ENCODE measurements around the gene ATP6V1C2. TPM values are rescaled to one million over a fixed set of nuclear protein-coding genes. Genes with fewer than 3 reads are reported as not detected.

Gene ATP6V1C2
- total RNA-seq, 3 donors from 2014 or later (not counting 1 experiment from before 2014, with no cell fraction given): 0.92 TPM; not detected in 2

GRCh38 chr2:10775021-10775780 lies 53.8 kb downstream of the ATP6V1C2 start:
- no peak for DNase-seq
- no peaks in the 10 kb centered on the region for H3K4me1 Mint-ChIP-seq
- intact Hi-C loops (cut with micrococcal nuclease): no loop called here
- H3K36me3 ChIP-seq (ENCODE audit: control insufficient read depth, insufficient read depth, low read length): peaks cover 10% of the 10 kb centered on the region
- no peaks in the 10 kb centered on the region for H3K36me3 Mint-ChIP-seq
- no peak overlapping the region for H3K4me3 ChIP-seq (ENCODE audit: low read length)
- no peak overlapping the region for H3K4me3 Mint-ChIP-seq
- TF ChIP-seq, protein P1, sequence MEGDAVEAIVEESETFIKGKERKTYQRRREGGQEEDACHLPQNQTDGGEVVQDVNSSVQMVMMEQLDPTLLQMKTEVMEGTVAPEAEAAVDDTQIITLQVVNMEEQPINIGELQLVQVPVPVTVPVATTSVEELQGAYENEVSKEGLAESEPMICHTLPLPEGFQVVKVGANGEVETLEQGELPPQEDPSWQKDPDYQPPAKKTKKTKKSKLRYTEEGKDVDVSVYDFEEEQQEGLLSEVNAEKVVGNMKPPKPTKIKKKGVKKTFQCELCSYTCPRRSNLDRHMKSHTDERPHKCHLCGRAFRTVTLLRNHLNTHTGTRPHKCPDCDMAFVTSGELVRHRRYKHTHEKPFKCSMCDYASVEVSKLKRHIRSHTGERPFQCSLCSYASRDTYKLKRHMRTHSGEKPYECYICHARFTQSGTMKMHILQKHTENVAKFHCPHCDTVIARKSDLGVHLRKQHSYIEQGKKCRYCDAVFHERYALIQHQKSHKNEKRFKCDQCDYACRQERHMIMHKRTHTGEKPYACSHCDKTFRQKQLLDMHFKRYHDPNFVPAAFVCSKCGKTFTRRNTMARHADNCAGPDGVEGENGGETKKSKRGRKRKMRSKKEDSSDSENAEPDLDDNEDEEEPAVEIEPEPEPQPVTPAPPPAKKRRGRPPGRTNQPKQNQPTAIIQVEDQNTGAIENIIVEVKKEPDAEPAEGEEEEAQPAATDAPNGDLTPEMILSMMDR (IDR thresholded peaks at IDR 0.05): no peak
- H3K9me3 ChIP-seq (ENCODE audit: control insufficient read depth, insufficient read depth, low read length): no peaks in the 10 kb centered on the region
- no peak overlapping the region for H3K27ac ChIP-seq (ENCODE audit: low read length)
- no peak overlapping the region for H3K27ac Mint-ChIP-seq
- H3K27me3 ChIP-seq (ENCODE audit: control insufficient read depth, insufficient read depth, low read length): no peaks in the 10 kb centered on the region
- no peak for ATAC-seq
- H3K9me3 Mint-ChIP-seq: no peaks in the 10 kb centered on the region
- H3K4me1 ChIP-seq (ENCODE audit: control insufficient read depth, insufficient read depth, low read length): no peaks in the 10 kb centered on the region
- WGBS (ENCODE audit: insufficient coverage): 87% methylated on average over 22 of the region's 23 CpGs
- no peaks in the 10 kb centered on the region for H3K27me3 Mint-ChIP-seq (ENCODE audit: low read depth in 2 of 2)

- TF ChIP-seq, protein P1 (IDR thresholded peaks at IDR 0.05): no peak
- Histone ChIP-seq H3K4me3 (ENCODE audit: low read length) (no peak overlapping the region), H3K27me3 (ENCODE audit: control insufficient read depth, insufficient read depth, low read length) (no peaks in the 10 kb centered on the region), H3K9me3 (ENCODE audit: control insufficient read depth, insufficient read depth, low read length) (no peaks in the 10 kb centered on the region), H3K27ac (ENCODE audit: low read length) (no peak overlapping the region), H3K4me1 (ENCODE audit: control insufficient read depth, insufficient read depth, low read length) (no peaks in the 10 kb centered on the region), H3K36me3 (ENCODE audit: control insufficient read depth, insufficient read depth, low read length) (peaks cover 12% of the 10 kb centered on the region)
- Mint-ChIP-seq H3K36me3 (no peaks in the 10 kb centered on the region), H3K4me3 (no peak overlapping the region), H3K27ac (no peak overlapping the region), H3K27me3 (ENCODE audit: low read depth in 2 of 2) (no peaks in the 10 kb centered on the region), H3K9me3 (no peaks in the 10 kb centered on the region), H3K4me1 (no peaks in the 10 kb centered on the region)
- intact Hi-C loops (cut with micrococcal nuclease): no loop called here
- no peak for ATAC-seq
- 97% methylated on average over 13 of the region's 13 CpGs for WGBS (ENCODE audit: insufficient coverage)
- no peak for DNase-seq
Measured at GRCh38 chr2:10775831-10776230, 54.4 kb downstream of the ATP6V1C2 start.

- 86% methylated on average over 27 of the region's 27 CpGs for WGBS (ENCODE audit: insufficient coverage)
- no peaks in the 10 kb centered on the region for H3K9me3 Mint-ChIP-seq
- H3K27me3 Mint-ChIP-seq (ENCODE audit: low read depth in 2 of 2): no peaks in the 10 kb centered on the region
- ATAC-seq (no peak), DNase-seq (no peak)
- Histone ChIP-seq H3K27me3 (ENCODE audit: control insufficient read depth, insufficient read depth, low read length) (no peaks in the 10 kb centered on the region), H3K9me3 (ENCODE audit: control insufficient read depth, insufficient read depth, low read length) (no peaks in the 10 kb centered on the region), H3K4me3 (ENCODE audit: low read length) (no peak overlapping the region), H3K36me3 (ENCODE audit: control insufficient read depth, insufficient read depth, low read length) (peaks cover 18% of the 10 kb centered on the region), H3K27ac (ENCODE audit: low read length) (no peak overlapping the region), H3K4me1 (ENCODE audit: control insufficient read depth, insufficient read depth, low read length) (no peaks in the 10 kb centered on the region)
- no peak overlapping the region for H3K4me3 Mint-ChIP-seq
- H3K4me1 Mint-ChIP-seq: no peaks in the 10 kb centered on the region
- no peaks in the 10 kb centered on the region for H3K36me3 Mint-ChIP-seq
- H3K27ac Mint-ChIP-seq: no peak overlapping the region
- intact Hi-C loops (cut with micrococcal nuclease): no loop called here
- TF ChIP-seq, protein P1 (IDR thresholded peaks at IDR 0.05): no peak
Measured at GRCh38 chr2:10776231-10776977, 55.0 kb downstream of the ATP6V1C2 start.

Measured in natural killer cell (primary cell).